ENCODE results near the gene IL17RD. TPM values are rescaled to one million over a fixed set of nuclear protein-coding genes. Genes with fewer than 3 reads are reported as not detected.

Gene IL17RD
- total RNA-seq, 2 experiments from 2014 or later, result not detected

GRCh38 chr3:57064001-57064400, 101.2 kb downstream of the IL17RD start:
- CTCF ChIA-PET, result no interaction called here

GRCh38 chr3:57063032-57063431, 102.1 kb downstream of the IL17RD start:
- Mint-ChIP-seq H3K9me3 (no peaks in the 10 kb centered on the region), H3K4me3 (no peak overlapping the region), H3K36me3 (ENCODE audit: low read depth) (no peaks in the 10 kb centered on the region), H3K27ac (no peak overlapping the region), H3K27me3 (peaks cover 3% of the 10 kb centered on the region), H3K4me1 (ENCODE audit: low read depth) (peaks cover 3% of the 10 kb centered on the region)
- TF ChIP-seq CTCF (IDR thresholded peaks at IDR 0.05), result no peak
- ChIA-PET CTCF (interaction anchor here (1.3 kb wide), 1 partner anchor 67 kb away, joined by 3 read pairs; no protein-coding TSS in a partner anchor), POLR2A (no interaction called here)
- DNase-seq, result no peak
- ATAC-seq, result no peak
- intact Hi-C loops (cut with micrococcal nuclease), result no loop called here

More at GRCh38 chr3:57064001-57064400, 101.2 kb downstream of the IL17RD start:
- TF ChIP-seq CTCF (IDR thresholded peaks at IDR 0.05), result no peak
- Mint-ChIP-seq H3K4me1 (ENCODE audit: low read depth) (peaks cover 4% of the 10 kb centered on the region), H3K9me3 (no peaks in the 10 kb centered on the region), H3K36me3 (ENCODE audit: low read depth) (no peaks in the 10 kb centered on the region), H3K27ac (no peak overlapping the region), H3K4me3 (no peak overlapping the region), H3K27me3 (peaks cover 3% of the 10 kb centered on the region)
- no peak for ATAC-seq
- DNase-seq, result no peak
- POLR2A ChIA-PET, result no interaction called here
- intact Hi-C loops (cut with micrococcal nuclease), result no loop called here

- no peak for TF ChIP-seq CTCF (IDR thresholded peaks at IDR 0.05)
- H3K36me3 Mint-ChIP-seq (ENCODE audit: low read depth), result no peaks in the 10 kb centered on the region
- H3K4me1 Mint-ChIP-seq (ENCODE audit: low read depth), result peaks cover 3% of the 10 kb centered on the region
- intact Hi-C loops (cut with micrococcal nuclease), result no loop called here
- DNase-seq (no peak), ATAC-seq (no peak)
- POLR2A ChIA-PET, result interaction anchor here (0.6 kb wide), 1 partner anchor 14 kb away, joined by 3 read pairs; no protein-coding TSS in a partner anchor
- no peak overlapping the region for H3K4me3 Mint-ChIP-seq
- no peaks in the 10 kb centered on the region for H3K9me3 Mint-ChIP-seq
- CTCF ChIA-PET, result interaction anchor here (1.3 kb wide), 1 partner anchor 66 kb away, joined by 3 read pairs; no protein-coding TSS in a partner anchor
- H3K27me3 Mint-ChIP-seq, result peaks cover 5% of the 10 kb centered on the region
- no peak overlapping the region for H3K27ac Mint-ChIP-seq
Measured at GRCh38 chr3:57062101-57062631, 103.0 kb downstream of the IL17RD start.

- H3K36me3 Mint-ChIP-seq (ENCODE audit: low read depth), result no peaks in the 10 kb centered on the region
- no peak for DNase-seq
- ATAC-seq, result no peak
- POLR2A ChIA-PET, result no interaction called here
- TF ChIP-seq CTCF (IDR thresholded peaks at IDR 0.05), result no peak
- CTCF ChIA-PET, result no interaction called here
- H3K27me3 Mint-ChIP-seq, result peaks cover 6% of the 10 kb centered on the region
- intact Hi-C loops (cut with micrococcal nuclease), result no loop called here
- peaks cover 3% of the 10 kb centered on the region for H3K4me1 Mint-ChIP-seq (ENCODE audit: low read depth)
- no peaks in the 10 kb centered on the region for H3K9me3 Mint-ChIP-seq
- H3K4me3 Mint-ChIP-seq, result no peak overlapping the region
- no peak overlapping the region for H3K27ac Mint-ChIP-seq
Measured at GRCh38 chr3:57061556-57061955, 103.6 kb downstream of the IL17RD start.

- intact Hi-C loops (cut with micrococcal nuclease), result no loop called here
- ATAC-seq, result peak; percentile 20
- H3K9me3 Mint-ChIP-seq, result no peaks in the 10 kb centered on the region
- ChIA-PET CTCF (no interaction called here), POLR2A (interaction anchor here (1.1 kb wide), 1 partner anchor 65 kb away, joined by 3 read pairs; no protein-coding TSS in a partner anchor)
- peak; percentile 17 for DNase-seq
- TF ChIP-seq CTCF (IDR thresholded peaks at IDR 0.05), result no peak
- no peaks in the 10 kb centered on the region for H3K36me3 Mint-ChIP-seq (ENCODE audit: low read depth)
- peaks cover 8% of the 10 kb centered on the region for H3K27me3 Mint-ChIP-seq
- H3K4me1 Mint-ChIP-seq (ENCODE audit: low read depth), result peaks cover 3% of the 10 kb centered on the region
- H3K4me3 Mint-ChIP-seq, result no peak within 1 kb of the TSS
- H3K27ac Mint-ChIP-seq, result no peak within 1 kb of the TSS
Measured at GRCh38 chr3:57060089-57060821, 104.9 kb downstream of the IL17RD start, which contains the start of gene SPATA12. SPATA12 (plus strand) TSS chr3:57060664; CDS start chr3:57073695, 13,031 bp downstream.
